ENCODE results near the gene SPRED3. TPM values are rescaled to one million over a fixed set of nuclear protein-coding genes. Genes with fewer than 3 reads are reported as not detected.

SPRED3 gene
- total and polyA plus RNA-seq, 8 donors: 0.37 to 5.2 (median 0.96) TPM

DNA sequence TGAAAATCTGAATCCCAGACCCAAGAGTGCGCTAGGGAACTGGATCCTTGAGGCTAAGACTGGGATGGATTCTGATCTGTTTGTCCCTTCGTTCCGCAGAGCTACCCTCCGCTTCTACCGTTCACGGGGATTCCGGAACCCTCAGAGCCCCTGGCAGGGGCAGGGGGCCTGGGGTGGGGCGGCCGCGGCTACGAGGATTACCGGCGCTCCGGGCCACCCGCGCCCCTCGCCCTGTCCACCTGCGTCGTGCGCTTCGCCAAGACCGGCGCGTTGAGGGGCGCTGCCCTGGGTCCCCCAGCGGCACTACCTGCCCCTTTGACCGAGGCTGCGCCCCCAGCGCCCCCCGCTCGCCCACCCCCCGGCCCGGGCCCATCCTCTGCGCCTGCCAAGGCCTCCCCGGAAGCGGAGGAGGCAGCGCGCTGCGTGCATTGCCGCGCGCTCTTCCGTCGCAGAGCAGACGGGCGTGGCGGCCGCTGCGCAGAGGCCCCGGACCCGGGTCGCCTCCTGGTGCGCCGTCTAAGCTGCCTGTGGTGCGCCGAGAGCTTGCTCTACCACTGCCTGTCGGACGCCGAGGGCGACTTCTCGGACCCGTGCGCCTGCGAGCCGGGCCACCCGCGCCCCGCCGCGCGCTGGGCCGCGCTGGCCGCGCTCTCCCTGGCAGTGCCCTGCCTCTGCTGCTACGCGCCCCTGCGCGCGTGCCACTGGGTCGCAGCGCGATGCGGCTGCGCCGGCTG, 7.1 kb downstream of the SPRED3 start:
- intact Hi-C loops (cut with DNase I): no loop called here
- H3K36me3 ChIP-seq: no peaks in the 10 kb centered on the region
- H3K9me3 ChIP-seq: no peaks in the 10 kb centered on the region
- H3K27me3 ChIP-seq: peaks cover 0 to 8% (median 0%) of the 10 kb centered on the region in 4 donors
- H3K4me1 ChIP-seq: no peaks in the 10 kb centered on the region
- DNase-seq (no peak), FAIRE-seq (no peak), ATAC-seq (no peak)
- WGBS, 2 donors: 6 to 9% methylated on average over 73 to 86 of the region's 86 CpGs
- no peak overlapping the region for H3K27ac ChIP-seq
- TF ChIP-seq, protein P1, sequence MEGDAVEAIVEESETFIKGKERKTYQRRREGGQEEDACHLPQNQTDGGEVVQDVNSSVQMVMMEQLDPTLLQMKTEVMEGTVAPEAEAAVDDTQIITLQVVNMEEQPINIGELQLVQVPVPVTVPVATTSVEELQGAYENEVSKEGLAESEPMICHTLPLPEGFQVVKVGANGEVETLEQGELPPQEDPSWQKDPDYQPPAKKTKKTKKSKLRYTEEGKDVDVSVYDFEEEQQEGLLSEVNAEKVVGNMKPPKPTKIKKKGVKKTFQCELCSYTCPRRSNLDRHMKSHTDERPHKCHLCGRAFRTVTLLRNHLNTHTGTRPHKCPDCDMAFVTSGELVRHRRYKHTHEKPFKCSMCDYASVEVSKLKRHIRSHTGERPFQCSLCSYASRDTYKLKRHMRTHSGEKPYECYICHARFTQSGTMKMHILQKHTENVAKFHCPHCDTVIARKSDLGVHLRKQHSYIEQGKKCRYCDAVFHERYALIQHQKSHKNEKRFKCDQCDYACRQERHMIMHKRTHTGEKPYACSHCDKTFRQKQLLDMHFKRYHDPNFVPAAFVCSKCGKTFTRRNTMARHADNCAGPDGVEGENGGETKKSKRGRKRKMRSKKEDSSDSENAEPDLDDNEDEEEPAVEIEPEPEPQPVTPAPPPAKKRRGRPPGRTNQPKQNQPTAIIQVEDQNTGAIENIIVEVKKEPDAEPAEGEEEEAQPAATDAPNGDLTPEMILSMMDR (IDR thresholded peaks at IDR 0.05): no peak
- no peak overlapping the region for H3K4me3 ChIP-seq

DNA sequence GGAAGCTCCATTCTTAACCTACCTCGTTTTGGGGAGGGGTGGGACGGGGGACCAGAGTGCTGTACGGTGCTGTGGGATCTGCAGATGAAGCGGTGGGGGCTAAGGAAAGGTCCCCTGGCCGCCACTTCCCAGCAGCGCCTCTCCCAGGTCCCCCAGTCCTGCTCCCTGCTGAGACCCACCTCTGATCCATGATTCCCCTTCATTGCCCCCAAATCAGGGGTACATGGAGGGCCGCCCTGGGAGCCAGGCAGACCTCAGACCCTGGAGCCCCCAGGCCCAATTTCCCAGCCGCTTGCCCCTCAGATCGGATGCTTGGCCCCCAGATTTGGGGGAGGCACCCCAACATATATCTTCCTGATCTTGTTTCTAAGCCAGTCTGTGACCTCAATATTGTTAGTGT, 10.6 kb downstream of the SPRED3 start:
- no peak overlapping the region for H3K27ac ChIP-seq
- TF ChIP-seq, protein P1 (IDR thresholded peaks at IDR 0.05): no peak
- WGBS, 2 donors: 30 to 44% methylated on average over 9 of the region's 9 CpGs
- DNase-seq (no peak), FAIRE-seq (no peak), ATAC-seq (no peak)
- peaks cover 0 to 8% (median 0%) of the 10 kb centered on the region in 4 donors for H3K27me3 ChIP-seq
- H3K4me3 ChIP-seq: no peak overlapping the region
- peaks cover 0 to 2% (median 0%) of the 10 kb centered on the region in 3 donors for H3K4me1 ChIP-seq
- no peaks in the 10 kb centered on the region for H3K9me3 ChIP-seq
- intact Hi-C loops (cut with DNase I): no loop called here
- H3K36me3 ChIP-seq: no peaks in the 10 kb centered on the region

DNA sequence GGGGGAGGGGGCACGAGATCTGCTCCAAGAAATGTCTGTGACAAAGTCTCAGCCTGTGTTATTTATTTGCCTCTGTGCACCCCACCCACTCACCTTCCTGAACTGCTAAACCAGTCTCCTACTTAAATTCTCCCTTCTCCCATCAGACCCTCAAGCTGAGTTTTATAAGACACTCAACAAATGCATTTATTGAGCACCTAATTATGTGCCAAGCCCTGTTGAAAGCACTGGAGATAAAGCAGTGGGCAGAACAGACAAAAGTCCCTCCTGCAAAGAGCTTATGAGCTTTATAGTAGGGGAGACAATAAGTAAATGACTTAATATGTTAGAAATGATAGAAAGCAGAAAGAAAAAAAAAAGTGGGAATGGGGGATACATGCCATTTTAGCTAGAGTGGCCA, 11.0 kb downstream of the SPRED3 start:
- 38 to 64% methylated on average over 1 of the region's 1 CpG for WGBS, 2 donors
- Histone ChIP-seq H3K9me3 (no peaks in the 10 kb centered on the region), H3K27me3 (peaks cover 0 to 8% (median 0%) of the 10 kb centered on the region in 4 donors), H3K36me3 (no peaks in the 10 kb centered on the region), H3K27ac (no peak overlapping the region), H3K4me3 (no peak overlapping the region), H3K4me1 (peaks cover 0 to 2% (median 0%) of the 10 kb centered on the region in 3 donors)
- TF ChIP-seq, protein P1 (IDR thresholded peaks at IDR 0.05): no peak
- FAIRE-seq (no peak), ATAC-seq (no peak), DNase-seq (no peak)
- intact Hi-C loops (cut with DNase I): no loop called here

DNA sequence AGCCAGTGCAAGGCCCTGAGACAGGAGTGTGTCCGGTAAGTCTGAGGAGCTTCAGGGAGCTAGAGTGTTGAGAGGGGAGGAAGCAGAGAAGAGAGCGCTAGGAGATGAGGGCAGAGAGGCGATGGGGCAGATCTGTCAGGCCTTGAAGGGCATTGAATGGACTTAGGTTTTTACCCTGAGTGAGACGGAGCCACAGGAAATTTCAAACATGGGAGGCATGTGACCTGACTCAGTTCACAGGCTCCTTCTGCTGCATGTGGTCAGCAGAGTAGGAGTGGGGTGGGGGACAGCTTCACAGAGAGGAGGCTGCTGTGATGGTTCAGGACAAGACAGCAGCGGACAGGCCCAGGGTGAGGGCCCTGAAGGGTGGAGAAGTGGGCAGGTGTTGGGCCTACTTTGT, 11.9 kb downstream of the SPRED3 start:
- 74 to 76% methylated on average over 5 of the region's 5 CpGs for WGBS, 2 donors
- no peak for ATAC-seq
- no peak for FAIRE-seq
- intact Hi-C loops (cut with DNase I): loop anchor here in 1 of 3 donors (10.0 kb wide), 1 partner anchor 214 kb away; the partner anchor contains the start of genes EIF3K and MAP4K1
- DNase-seq: no peak
- H3K4me1 ChIP-seq: peaks cover 0 to 2% (median 0%) of the 10 kb centered on the region in 3 donors
- no peak overlapping the region for H3K4me3 ChIP-seq
- TF ChIP-seq, protein P1 (IDR thresholded peaks at IDR 0.05): no peak
- no peaks in the 10 kb centered on the region for H3K27me3 ChIP-seq
- H3K27ac ChIP-seq: no peak overlapping the region
- no peaks in the 10 kb centered on the region for H3K9me3 ChIP-seq
- H3K36me3 ChIP-seq: no peaks in the 10 kb centered on the region

DNA sequence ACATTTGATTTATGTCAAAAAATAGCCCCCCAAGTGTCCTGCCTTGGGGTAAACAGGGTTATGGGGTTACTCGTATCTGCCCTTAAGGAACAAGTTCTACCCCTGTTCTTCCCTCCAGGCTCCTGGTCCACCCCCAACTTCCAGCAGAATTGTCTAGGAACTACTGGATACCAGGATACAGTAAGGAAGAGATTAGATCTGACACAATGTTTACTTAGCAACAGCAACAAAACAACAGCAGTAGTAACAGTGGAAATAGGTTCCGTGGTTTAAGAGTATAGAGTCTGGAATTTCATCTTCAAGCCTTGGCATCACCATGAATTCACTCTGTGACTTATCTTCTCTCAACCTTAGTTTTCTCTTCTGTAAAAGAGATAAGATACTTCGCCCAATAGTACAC, 12.7 kb downstream of the SPRED3 start:
- no peaks in the 10 kb centered on the region for H3K27me3 ChIP-seq
- intact Hi-C loops (cut with DNase I): loop anchor here in 1 of 3 donors (10.0 kb wide), 1 partner anchor 214 kb away; the partner anchor contains the start of genes EIF3K and MAP4K1

More for the DNA sequence above, 12.7 kb downstream of the SPRED3 start:
- FAIRE-seq (no peak), ATAC-seq (no peak), DNase-seq (no peak)
- Histone ChIP-seq H3K4me1 (peaks cover 0 to 2% (median 0%) of the 10 kb centered on the region in 3 donors), H3K4me3 (no peak overlapping the region), H3K27ac (no peak overlapping the region), H3K36me3 (no peaks in the 10 kb centered on the region), H3K9me3 (no peaks in the 10 kb centered on the region)
- TF ChIP-seq, protein P1 (IDR thresholded peaks at IDR 0.05): no peak
- WGBS, 2 donors: 49 to 55% methylated on average over 3 of the region's 3 CpGs
